ENCODE results near the gene GTF3C1.

DNA sequence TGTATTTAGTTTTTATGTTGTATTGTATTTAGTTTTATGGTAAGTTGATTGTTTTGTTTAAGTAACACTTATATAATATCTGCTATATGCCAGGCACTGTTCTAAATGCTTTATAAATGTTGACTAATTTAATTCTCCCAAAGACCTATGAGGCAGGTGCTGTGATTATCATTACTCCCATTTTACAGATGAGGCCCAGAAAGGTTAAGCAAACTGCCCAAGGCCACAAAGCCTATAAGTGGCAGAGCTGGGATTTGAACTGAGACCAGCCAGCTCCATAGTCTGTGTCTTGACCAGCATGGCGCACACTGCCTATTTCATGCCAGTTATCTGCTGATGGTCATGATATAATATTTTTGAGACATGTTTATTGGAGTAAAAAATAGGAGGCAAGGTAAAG is 123.8 kb downstream of the GTF3C1 start:
- TF ChIP-seq, protein P1, sequence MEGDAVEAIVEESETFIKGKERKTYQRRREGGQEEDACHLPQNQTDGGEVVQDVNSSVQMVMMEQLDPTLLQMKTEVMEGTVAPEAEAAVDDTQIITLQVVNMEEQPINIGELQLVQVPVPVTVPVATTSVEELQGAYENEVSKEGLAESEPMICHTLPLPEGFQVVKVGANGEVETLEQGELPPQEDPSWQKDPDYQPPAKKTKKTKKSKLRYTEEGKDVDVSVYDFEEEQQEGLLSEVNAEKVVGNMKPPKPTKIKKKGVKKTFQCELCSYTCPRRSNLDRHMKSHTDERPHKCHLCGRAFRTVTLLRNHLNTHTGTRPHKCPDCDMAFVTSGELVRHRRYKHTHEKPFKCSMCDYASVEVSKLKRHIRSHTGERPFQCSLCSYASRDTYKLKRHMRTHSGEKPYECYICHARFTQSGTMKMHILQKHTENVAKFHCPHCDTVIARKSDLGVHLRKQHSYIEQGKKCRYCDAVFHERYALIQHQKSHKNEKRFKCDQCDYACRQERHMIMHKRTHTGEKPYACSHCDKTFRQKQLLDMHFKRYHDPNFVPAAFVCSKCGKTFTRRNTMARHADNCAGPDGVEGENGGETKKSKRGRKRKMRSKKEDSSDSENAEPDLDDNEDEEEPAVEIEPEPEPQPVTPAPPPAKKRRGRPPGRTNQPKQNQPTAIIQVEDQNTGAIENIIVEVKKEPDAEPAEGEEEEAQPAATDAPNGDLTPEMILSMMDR (IDR thresholded peaks at IDR 0.05), result no peak
- TF ChIP-seq POLR2AphosphoS5 (IDR thresholded peaks at IDR 0.05), result no peak
